HepG2 (cell line): ENCODE data around the gene ARMC2. TPM values are rescaled to one million over a fixed set of nuclear protein-coding genes. Genes with fewer than 3 reads are reported as not detected.
A peak's percentile ranks its signal among the peaks of the same experiment; 100 is the strongest.

Experiments
- BCL6 ChIP-seq: IDR thresholded peaks from 2 replicates; pipeline ENCODE4 v1.6.1; 2016; ENCODE audit warnings: missing genetic modification reagents, missing compliant biosample characterization
- EHMT2 ChIP-seq: fragments of 200-600 bp; sonication (generic); IDR thresholded peaks from 2 replicates; pipeline ENCODE4 v1.7.0; 2017; ENCODE audit warnings: antibody characterized with exemption, low read depth, low read length, borderline replicate concordance
- MTA3 ChIP-seq: sonication (generic); formaldehyde crosslinking; IDR thresholded peaks from 2 replicates; pipeline ENCODE4 v1.4.0; 2020; ENCODE audit warnings: missing genetic modification reagents
- NONO ChIP-seq, 2 experiments: fragments of 450-650 bp in 1 of 2; sonication (generic) in 1 of 2; formaldehyde crosslinking in 1 of 2; IDR thresholded peaks in 1 of 2; conservative IDR thresholded peaks in 1 of 2; 2 replicates each; pipeline versions ENCODE4 v1.6.1 to v1.8.0; 2017 to 2022; ENCODE audit warnings: mild to moderate bottlenecking in 1 of 2, missing genetic modification reagents in 1 of 2, moderate library complexity in 1 of 2
- PHB2 ChIP-seq: fragments of 450-650 bp; IDR thresholded peaks from 2 replicates; pipeline ENCODE4 v1.6.1; 2018; ENCODE audit not compliant: partially characterized antibody
- RXRB ChIP-seq: IDR thresholded peaks from 2 replicates; pipeline ENCODE4 v1.6.1; 2016; ENCODE audit warnings: borderline replicate concordance, missing genetic modification reagents, missing compliant biosample characterization
- SKI ChIP-seq: fragments of 450-650 bp; IDR thresholded peaks from one replicate; pipeline ENCODE4 v1.6.1; 2018; ENCODE audit warnings: mild to moderate bottlenecking; ENCODE audit not compliant: partially characterized antibody
- SP2 ChIP-seq: sonication (generic); formaldehyde crosslinking; IDR thresholded peaks from 2 replicates; pipeline ENCODE4 v1.5.1; 2020; ENCODE audit warnings: mild to moderate bottlenecking, missing genetic modification reagents
- SP4 ChIP-seq: sonication (generic); formaldehyde crosslinking; IDR thresholded peaks from 2 replicates; pipeline ENCODE4 v1.8.1; 2023; ENCODE audit warnings: mild to moderate bottlenecking, missing genetic modification reagents
- TP53 ChIP-seq: sonication (generic); formaldehyde crosslinking; conservative IDR thresholded peaks from 2 replicates; pipeline ENCODE4 v1.4.0; 2020; ENCODE audit warnings: missing genetic modification reagents
- TSC22D2 ChIP-seq: sonication (generic); formaldehyde crosslinking; IDR thresholded peaks from 2 replicates; pipeline ENCODE4 v1.5.1; 2020; ENCODE audit warnings: missing genetic modification reagents, mild to moderate bottlenecking, borderline replicate concordance
- XRCC5 ChIP-seq: fragments of 200-400 bp; formaldehyde crosslinking; optimal IDR thresholded peaks from 2 replicates; pipeline ENCODE3; 2017; ENCODE audit warnings: mild to moderate bottlenecking, low read length
- ZBTB3 ChIP-seq: sonication (generic); formaldehyde crosslinking; IDR thresholded peaks from 2 replicates; pipeline ENCODE4 v1.4.0; 2020; ENCODE audit warnings: low read depth, mild to moderate bottlenecking, moderate library complexity, missing genetic modification reagents, borderline replicate concordance
- ZC3H13 ChIP-seq: sonication (generic); formaldehyde crosslinking; IDR thresholded peaks from 2 replicates; pipeline ENCODE4 v1.8.1; 2023; ENCODE audit warnings: mild to moderate bottlenecking, missing genetic modification reagents, moderate library complexity
- ZFP90 ChIP-seq: sonication (generic); formaldehyde crosslinking; IDR thresholded peaks from 2 replicates; pipeline ENCODE4 v1.8.0; 2022; ENCODE audit warnings: missing genetic modification reagents, mild to moderate bottlenecking, inconsistent platforms, borderline replicate concordance
- ZFX ChIP-seq: sonication (generic); formaldehyde crosslinking; IDR thresholded peaks from 2 replicates; pipeline ENCODE4 v1.4.0; 2020; ENCODE audit warnings: mild to moderate bottlenecking, low read depth, missing genetic modification reagents, moderate library complexity
- ZNF776 ChIP-seq: sonication (generic); formaldehyde crosslinking; IDR thresholded peaks from 2 replicates; pipeline ENCODE4 v1.4.0; 2020; ENCODE audit warnings: mild to moderate bottlenecking, missing genetic modification reagents
- ZSCAN12 ChIP-seq: sonication (generic); formaldehyde crosslinking; IDR thresholded peaks from 2 replicates; pipeline ENCODE4 v1.9.0; 2021; ENCODE audit warnings: mild to moderate bottlenecking, missing genetic modification reagents
- polyA plus RNA-seq, 8 experiments: library from polyadenylated mRNA; depleted of rRNA in 3 of 8; stranded (reverse) in 7 of 8; unstranded in 1 of 8; fragments of >200 nt; fragmentation: Illumina TruSeq in 4 of 8; extraction: Trizol in 4 of 8; gene quantifications; 2 replicates each; pipeline versions ENCODE4 v1.2.1 to v1.2.3, GENCODE V29; 2011 to 2016; ENCODE audit warnings: low read depth in 4 of 8, missing spikeins in 1 of 8, mixed read lengths in 1 of 8; ENCODE audit not compliant: insufficient read depth in 1 of 8
- total RNA-seq, 5 experiments: library from RNA; depleted of rRNA; stranded (reverse); fragments of >200 nt; fragmentation: Illumina TruSeq; extraction: Trizol; gene quantifications; 2 replicates each; pipeline ENCODE4 v1.2.3, GENCODE V29; 2016; ENCODE audit warnings: low read depth in 1 of 5
- TF ChIP-seq, protein P1 (sequence below): sonication (generic); formaldehyde crosslinking; IDR thresholded peaks from 2 replicates; pipeline ENCODE4 v1.5.0; 2020; ENCODE audit warnings: mild to moderate bottlenecking, missing genetic modification reagents
- TF ChIP-seq, protein P2 (sequence below): sonication (generic); formaldehyde crosslinking; IDR thresholded peaks from 2 replicates; pipeline ENCODE4 v1.4.0; 2020; ENCODE audit warnings: missing genetic modification reagents
- TF ChIP-seq, protein P3 (sequence below): sonication (generic); formaldehyde crosslinking; IDR thresholded peaks from 2 replicates; pipeline ENCODE4 v1.8.0; 2023; ENCODE audit warnings: mild to moderate bottlenecking, missing genetic modification reagents
- TF ChIP-seq, protein P4 (sequence below): sonication (generic); formaldehyde crosslinking; IDR thresholded peaks from 2 replicates; pipeline ENCODE4 v1.8.1; 2022; ENCODE audit warnings: low read depth, mild to moderate bottlenecking, missing genetic modification reagents

ARMC2 gene
- total and polyA plus RNA-seq, 2 of the 13 experiments (the other 11 are each of a cell fraction or from before 2014, with no cell fraction given): 1.4 to 3.2 TPM

DNA sequence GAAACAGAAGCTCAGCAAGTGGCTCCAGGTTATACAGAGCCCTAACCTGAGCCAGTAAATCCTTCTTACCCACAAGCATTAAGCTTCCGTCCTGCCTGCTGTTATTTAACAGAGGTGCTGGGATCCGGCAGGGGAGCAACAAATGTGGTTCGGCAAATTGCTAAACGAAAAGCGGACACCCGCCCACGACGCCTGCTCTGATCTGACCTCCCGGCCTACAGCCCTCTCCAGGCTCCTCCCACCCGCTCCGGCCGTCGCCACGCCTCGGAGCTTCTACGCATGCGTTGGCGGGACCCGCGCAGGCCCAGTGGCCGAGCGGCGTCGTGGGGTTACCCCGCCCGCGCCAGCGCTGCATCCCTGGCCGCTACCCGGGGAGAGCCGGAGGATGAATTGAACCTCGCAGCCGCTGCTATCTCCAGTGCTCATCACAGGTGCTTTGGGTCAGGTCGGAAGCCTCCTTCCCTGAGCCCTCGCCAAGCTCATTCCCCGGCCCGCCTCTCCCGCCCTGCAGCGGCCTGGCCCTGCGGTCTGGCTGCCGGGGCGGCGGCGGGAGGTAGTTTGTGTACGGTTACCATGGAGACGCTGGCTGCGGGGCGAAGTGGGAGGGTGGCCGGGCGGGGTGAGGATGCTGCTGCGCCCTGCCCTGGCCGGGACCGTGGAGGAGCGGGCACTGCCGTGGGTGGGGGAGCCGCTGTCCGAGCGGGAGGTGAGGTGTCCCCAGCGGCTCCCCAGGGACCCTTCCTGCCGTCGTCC, at the start of gene ARMC2 (continued):
- TF ChIP-seq, protein P1, sequence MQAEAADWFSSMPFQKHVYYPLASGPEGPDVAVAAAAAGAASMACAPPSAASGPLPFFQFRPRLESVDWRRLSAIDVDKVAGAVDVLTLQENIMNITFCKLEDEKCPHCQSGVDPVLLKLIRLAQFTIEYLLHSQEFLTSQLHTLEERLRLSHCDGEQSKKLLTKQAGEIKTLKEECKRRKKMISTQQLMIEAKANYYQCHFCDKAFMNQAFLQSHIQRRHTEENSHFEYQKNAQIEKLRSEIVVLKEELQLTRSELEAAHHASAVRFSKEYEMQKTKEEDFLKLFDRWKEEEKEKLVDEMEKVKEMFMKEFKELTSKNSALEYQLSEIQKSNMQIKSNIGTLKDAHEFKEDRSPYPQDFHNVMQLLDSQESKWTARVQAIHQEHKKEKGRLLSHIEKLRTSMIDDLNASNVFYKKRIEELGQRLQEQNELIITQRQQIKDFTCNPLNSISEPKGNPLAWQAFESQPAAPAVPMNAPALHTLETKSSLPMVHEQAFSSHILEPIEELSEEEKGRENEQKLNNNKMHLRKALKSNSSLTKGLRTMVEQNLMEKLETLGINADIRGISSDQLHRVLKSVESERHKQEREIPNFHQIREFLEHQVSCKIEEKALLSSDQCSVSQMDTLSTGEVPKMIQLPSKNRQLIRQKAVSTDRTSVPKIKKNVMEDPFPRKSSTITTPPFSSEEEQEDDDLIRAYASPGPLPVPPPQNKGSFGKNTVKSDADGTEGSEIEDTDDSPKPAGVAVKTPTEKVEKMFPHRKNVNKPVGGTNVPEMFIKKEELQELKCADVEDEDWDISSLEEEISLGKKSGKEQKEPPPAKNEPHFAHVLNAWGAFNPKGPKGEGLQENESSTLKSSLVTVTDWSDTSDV (CRISPR knock-in tag): peak; percentile 95
- peak; percentile 54; the same call in 1 of the 2 replicates for TF ChIP-seq TSC22D2 (CRISPR knock-in tag)
- no peak for TF ChIP-seq EHMT2
- TF ChIP-seq SP2 (CRISPR knock-in tag): no peak
- TF ChIP-seq, protein P2, sequence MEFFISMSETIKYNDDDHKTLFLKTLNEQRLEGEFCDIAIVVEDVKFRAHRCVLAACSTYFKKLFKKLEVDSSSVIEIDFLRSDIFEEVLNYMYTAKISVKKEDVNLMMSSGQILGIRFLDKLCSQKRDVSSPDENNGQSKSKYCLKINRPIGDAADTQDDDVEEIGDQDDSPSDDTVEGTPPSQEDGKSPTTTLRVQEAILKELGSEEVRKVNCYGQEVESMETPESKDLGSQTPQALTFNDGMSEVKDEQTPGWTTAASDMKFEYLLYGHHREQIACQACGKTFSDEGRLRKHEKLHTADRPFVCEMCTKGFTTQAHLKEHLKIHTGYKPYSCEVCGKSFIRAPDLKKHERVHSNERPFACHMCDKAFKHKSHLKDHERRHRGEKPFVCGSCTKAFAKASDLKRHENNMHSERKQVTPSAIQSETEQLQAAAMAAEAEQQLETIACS (CRISPR knock-in tag): no peak
- TF ChIP-seq SKI: peak; percentile 53
- TF ChIP-seq BCL6: no peak
- peak; percentile 97 for TF ChIP-seq ZFX
- TF ChIP-seq ZFP90 (CRISPR knock-in tag): no peak; the same call in 1 of the 2 replicates
- TF ChIP-seq ZNF776 (CRISPR knock-in tag): 0 out of 2 replicates have a peak, but pooled peaks have one; percentile 46
- peak; percentile 37; the same call in 1 of the 2 replicates for TF ChIP-seq ZSCAN12 (CRISPR knock-in tag)
- TF ChIP-seq NONO (IDR thresholded peaks at IDR 0.05): no peak
- no peak; the same call in 1 of the 2 replicates for TF ChIP-seq NONO (CRISPR knock-in tag; conservative IDR thresholded peaks at IDR 0.05)
- TF ChIP-seq ZBTB3: no peak
- peak; percentile 70 for TF ChIP-seq SP4 (CRISPR knock-in tag)
- no peak for TF ChIP-seq TP53 (CRISPR knock-in tag)
- TF ChIP-seq, protein P3, sequence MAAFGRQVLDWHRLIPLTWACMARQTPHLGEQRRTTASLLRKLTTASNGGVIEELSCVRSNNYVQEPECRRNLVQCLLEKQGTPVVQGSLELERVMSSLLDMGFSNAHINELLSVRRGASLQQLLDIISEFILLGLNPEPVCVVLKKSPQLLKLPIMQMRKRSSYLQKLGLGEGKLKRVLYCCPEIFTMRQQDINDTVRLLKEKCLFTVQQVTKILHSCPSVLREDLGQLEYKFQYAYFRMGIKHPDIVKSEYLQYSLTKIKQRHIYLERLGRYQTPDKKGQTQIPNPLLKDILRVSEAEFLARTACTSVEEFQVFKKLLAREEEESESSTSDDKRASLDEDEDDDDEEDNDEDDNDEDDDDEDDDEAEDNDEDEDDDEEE (CRISPR knock-in tag): peak; percentile 81
- TF ChIP-seq XRCC5: peak; percentile 62
- TF ChIP-seq MTA3 (CRISPR knock-in tag): no peak
- no peak for TF ChIP-seq PHB2
- TF ChIP-seq, protein P4, sequence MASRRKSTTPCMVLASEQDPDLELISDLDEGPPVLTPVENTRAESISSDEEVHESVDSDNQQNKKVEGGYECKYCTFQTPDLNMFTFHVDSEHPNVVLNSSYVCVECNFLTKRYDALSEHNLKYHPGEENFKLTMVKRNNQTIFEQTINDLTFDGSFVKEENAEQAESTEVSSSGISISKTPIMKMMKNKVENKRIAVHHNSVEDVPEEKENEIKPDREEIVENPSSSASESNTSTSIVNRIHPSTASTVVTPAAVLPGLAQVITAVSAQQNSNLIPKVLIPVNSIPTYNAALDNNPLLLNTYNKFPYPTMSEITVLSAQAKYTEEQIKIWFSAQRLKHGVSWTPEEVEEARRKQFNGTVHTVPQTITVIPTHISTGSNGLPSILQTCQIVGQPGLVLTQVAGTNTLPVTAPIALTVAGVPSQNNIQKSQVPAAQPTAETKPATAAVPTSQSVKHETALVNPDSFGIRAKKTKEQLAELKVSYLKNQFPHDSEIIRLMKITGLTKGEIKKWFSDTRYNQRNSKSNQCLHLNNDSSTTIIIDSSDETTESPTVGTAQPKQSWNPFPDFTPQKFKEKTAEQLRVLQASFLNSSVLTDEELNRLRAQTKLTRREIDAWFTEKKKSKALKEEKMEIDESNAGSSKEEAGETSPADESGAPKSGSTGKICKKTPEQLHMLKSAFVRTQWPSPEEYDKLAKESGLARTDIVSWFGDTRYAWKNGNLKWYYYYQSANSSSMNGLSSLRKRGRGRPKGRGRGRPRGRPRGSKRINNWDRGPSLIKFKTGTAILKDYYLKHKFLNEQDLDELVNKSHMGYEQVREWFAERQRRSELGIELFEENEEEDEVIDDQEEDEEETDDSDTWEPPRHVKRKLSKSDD (CRISPR knock-in tag): no peak
- TF ChIP-seq RXRB (CRISPR knock-in tag): peak; percentile 31; the same call in 1 of the 2 replicates
- no peak for TF ChIP-seq ZC3H13 (CRISPR knock-in tag)
